Activated CD4-positive, alpha-beta T cell treated with anti-CD3 and anti-CD28 coated beads for 4 hours (primary cell): ENCODE data around the gene C5orf34.
"Not testable (repeated sequence)": the region's sequence is repeated elsewhere in the genome, so short reads cannot be mapped to it uniquely, and the experiment has no call there.

Experiments used
- DNase-seq, 2 donors: peaks; one replicate each; pipeline ENCODE4 v3.0.0-alpha.2; 2020

The C5orf34 gene

GRCh38 chr5:43514471-43514815, 505 bp downstream of the C5orf34 start:
- no peak for DNase-seq

- no peak for DNase-seq
Measured at GRCh38 chr5:43514025-43514424, 923 bp downstream of the C5orf34 start.

GRCh38 chr5:43511062-43511461, 3.9 kb downstream of the C5orf34 start:
- DNase-seq, result not testable (repeated sequence)

- no peak for DNase-seq
Measured at GRCh38 chr5:43498581-43498980, 16.4 kb downstream of the C5orf34 start.

- no peak for DNase-seq
Measured at GRCh38 chr5:43497311-43498104, 17.4 kb downstream of the C5orf34 start.

- no peak for DNase-seq
Measured at GRCh38 chr5:43491326-43491725, 23.6 kb downstream of the C5orf34 start.

- no peak for DNase-seq
Measured at GRCh38 chr5:43486353-43486752, 28.6 kb downstream of the C5orf34 start.

- DNase-seq, result no peak
Measured at GRCh38 chr5:43485406-43485805, 29.5 kb downstream of the C5orf34 start.

- peak; percentile 85 to 87 for DNase-seq
Measured at GRCh38 chr5:43484106-43484849, 30.7 kb downstream of the C5orf34 start.

- DNase-seq, result peak; percentile 82 to 84
Measured at GRCh38 chr5:43483298-43484105, 31.4 kb downstream of the C5orf34 start, which contains the start of gene TMEM267. Gene TMEM267 (minus strand): TSS chr5:43483865. CDS start chr5:43453969, 29,896 bp downstream.

- no peak for DNase-seq
Measured at GRCh38 chr5:43482490-43483297, 32.3 kb downstream of the C5orf34 start.

- DNase-seq, result no peak
Measured at GRCh38 chr5:43469671-43470391, 45.1 kb downstream of the C5orf34 start.

GRCh38 chr5:43467100-43467499, 47.8 kb downstream of the C5orf34 start:
- DNase-seq, result no peak

- not testable (repeated sequence) for DNase-seq
Measured at GRCh38 chr5:43465455-43465854, 49.5 kb downstream of the C5orf34 start.

- no peak for DNase-seq
Measured at GRCh38 chr5:43461066-43461465, 53.9 kb downstream of the C5orf34 start.

GRCh38 chr5:43456556-43456955, 58.4 kb downstream of the C5orf34 start:
- no peak for DNase-seq

GRCh38 chr5:43441575-43441974, 73.4 kb downstream of the C5orf34 start:
- DNase-seq, result not testable (repeated sequence)

GRCh38 chr5:43437062-43437660, 77.8 kb downstream of the C5orf34 start:
- no peak for DNase-seq
